Activated naive CD4-positive, alpha-beta T cell treated with Interleukin-2 at 50 U/mL for 16 hours (primary cell): Measurements from ENCODE around the gene CMTR1.
"Not testable (repeated sequence)": the region's sequence is repeated elsewhere in the genome, so short reads cannot be mapped to it uniquely, and the experiment has no call there.

ENCODE experiments used
- DNase-seq: peaks from one replicate; pipeline ENCODE4 v3.0.0-alpha.2; 2020

Gene CMTR1

GRCh38 chr6:37492991-37493660 is 60.1 kb downstream of the CMTR1 start:
- no peak for DNase-seq

- DNase-seq: no peak
These were observed 60.6 kb downstream of the CMTR1 start for GRCh38 chr6:37493661-37493995.

- DNase-seq: peak; percentile 56
These were observed 62.4 kb downstream of the CMTR1 start for GRCh38 chr6:37495244-37495934.

- no peak for DNase-seq
These were observed 64.2 kb downstream of the CMTR1 start for GRCh38 chr6:37496951-37497885.

- DNase-seq: peak; percentile 97
These were observed 66.6 kb downstream of the CMTR1 start, which contains the start of gene CCDC167 for GRCh38 chr6:37499433-37500293. CCDC167 (minus strand) TSS chr6:37499893; CDS start chr6:37499863, 30 bp downstream.

GRCh38 chr6:37500294-37500608 is 67.2 kb downstream of the CMTR1 start:
- DNase-seq: no peak

- DNase-seq: not testable (repeated sequence)
These were observed 67.9 kb downstream of the CMTR1 start for GRCh38 chr6:37500904-37501303.

GRCh38 chr6:37501632-37502491 is 68.8 kb downstream of the CMTR1 start:
- DNase-seq: peak; percentile 31

- DNase-seq: peak; percentile 58
These were observed 69.8 kb downstream of the CMTR1 start for GRCh38 chr6:37502703-37503291.

- DNase-seq: no peak
These were observed 70.4 kb downstream of the CMTR1 start for GRCh38 chr6:37503309-37503965.

GRCh38 chr6:37504024-37504423 is 71.0 kb downstream of the CMTR1 start:
- no peak for DNase-seq

- no peak for DNase-seq
These were observed 73.5 kb downstream of the CMTR1 start for GRCh38 chr6:37506479-37506878.

GRCh38 chr6:37507077-37507476 is 74.1 kb downstream of the CMTR1 start:
- DNase-seq: no peak

GRCh38 chr6:37507690-37508421 is 74.8 kb downstream of the CMTR1 start:
- peak; percentile 56 for DNase-seq

- DNase-seq: no peak
These were observed 78.2 kb downstream of the CMTR1 start for GRCh38 chr6:37511201-37511600.

GRCh38 chr6:37511910-37512399 is 78.9 kb downstream of the CMTR1 start:
- DNase-seq: no peak

- DNase-seq: no peak
These were observed 79.5 kb downstream of the CMTR1 start for GRCh38 chr6:37512400-37513011.

GRCh38 chr6:37513155-37513554 is 80.1 kb downstream of the CMTR1 start:
- no peak for DNase-seq

- DNase-seq: no peak
These were observed 80.6 kb downstream of the CMTR1 start for GRCh38 chr6:37513576-37513975.
